Smooth muscle cell (in vitro differentiated cells): ENCODE data around the gene PPP6R2. TPM values are rescaled to one million over a fixed set of nuclear protein-coding genes. Genes with fewer than 3 reads are reported as not detected.

Experiments
- DNase-seq: peaks from one replicate; lab custom pipeline; 2025; ENCODE audit not compliant: unreplicated experiment; lab: John Stamatoyannopoulos, UW
- H2AFZ ChIP-seq: fragments of 200-600 bp; sonication (generic); 2 replicates; pipeline ENCODE4 v1.6.0; 2016; ENCODE audit warnings: antibody characterized with exemption, low read depth, mild to moderate bottlenecking
- H3F3A ChIP-seq: fragments of 200-600 bp; sonication (generic); 2 replicates; pipeline ENCODE4 v1.6.0; 2017; ENCODE audit warnings: antibody characterized with exemption, low read depth
- H3K27ac ChIP-seq: fragments of 200-600 bp; sonication (generic); 2 replicates; pipeline ENCODE4 v1.5.1; 2016; ENCODE audit warnings: low read depth, mild to moderate bottlenecking
- H3K27me3 ChIP-seq: fragments of 200-600 bp; sonication (generic); 2 replicates; pipeline ENCODE4 v1.6.1; 2016; ENCODE audit warnings: low read depth, mild to moderate bottlenecking
- H3K36me3 ChIP-seq: fragments of 200-600 bp; sonication (generic); 2 replicates; pipeline ENCODE4 v1.5.1; 2016; ENCODE audit warnings: low read depth
- H3K4me1 ChIP-seq: fragments of 200-600 bp; sonication (generic); 2 replicates; pipeline ENCODE4 v1.5.1; 2016; ENCODE audit warnings: low read depth
- H3K4me2 ChIP-seq: fragments of 200-600 bp; sonication (generic); 2 replicates; pipeline ENCODE4 v1.6.0; 2016; ENCODE audit warnings: mild to moderate bottlenecking
- H3K4me3 ChIP-seq: fragments of 200-600 bp; sonication (generic); 2 replicates; pipeline ENCODE4 v1.5.1; 2016; ENCODE audit warnings: mild to moderate bottlenecking
- H3K79me2 ChIP-seq: fragments of 200-600 bp; sonication (generic); 2 replicates; pipeline ENCODE4 v1.6.0; 2016; ENCODE audit warnings: low read depth, mild to moderate bottlenecking
- H3K9ac ChIP-seq: fragments of 200-600 bp; sonication (generic); 2 replicates; pipeline ENCODE4 v1.6.0; 2016; ENCODE audit warnings: low read depth
- H3K9me3 ChIP-seq: fragments of 200-600 bp; sonication (generic); replicated peaks from 2 replicates; pipeline ENCODE4 v1.5.1; 2016; ENCODE audit warnings: low read depth
- H4K20me1 ChIP-seq: fragments of 200-600 bp; sonication (generic); 2 replicates; pipeline ENCODE4 v1.6.0; 2016; ENCODE audit warnings: low read depth
- WGBS: methylation state at CpG from one replicate; pipeline ENCODE4 v1.1.7; 2016; ENCODE audit warnings: low lambda C conversion rate; 5-methylcytosine and 5-hydroxymethylcytosine counted together
- polyA plus RNA-seq: library from polyadenylated mRNA; unstranded; fragments of >200 nt; fragmentation: Nextera tagmentation; extraction: Ambion mirVana; gene quantifications from 2 replicates; pipeline ENCODE4 v1.2.1, GENCODE V29; 2016
- total RNA-seq: library from RNA; depleted of rRNA; stranded (reverse); fragments of >200 nt; gene quantifications from 2 replicates; pipeline ENCODE4 v1.2.3, GENCODE V29; 2014
- TF ChIP-seq, protein P1 (sequence below): fragments of 200-600 bp; sonication (generic); IDR thresholded peaks from 2 replicates; pipeline ENCODE4 v1.5.1; 2017; ENCODE audit warnings: borderline replicate concordance, mild to moderate bottlenecking, antibody characterized with exemption; ENCODE audit not compliant: insufficient read depth, poor library complexity, severe bottlenecking

The PPP6R2 gene
- total and polyA plus RNA-seq, 2 experiments from 2014 or later: 24.6 to 36.3 TPM

DNA sequence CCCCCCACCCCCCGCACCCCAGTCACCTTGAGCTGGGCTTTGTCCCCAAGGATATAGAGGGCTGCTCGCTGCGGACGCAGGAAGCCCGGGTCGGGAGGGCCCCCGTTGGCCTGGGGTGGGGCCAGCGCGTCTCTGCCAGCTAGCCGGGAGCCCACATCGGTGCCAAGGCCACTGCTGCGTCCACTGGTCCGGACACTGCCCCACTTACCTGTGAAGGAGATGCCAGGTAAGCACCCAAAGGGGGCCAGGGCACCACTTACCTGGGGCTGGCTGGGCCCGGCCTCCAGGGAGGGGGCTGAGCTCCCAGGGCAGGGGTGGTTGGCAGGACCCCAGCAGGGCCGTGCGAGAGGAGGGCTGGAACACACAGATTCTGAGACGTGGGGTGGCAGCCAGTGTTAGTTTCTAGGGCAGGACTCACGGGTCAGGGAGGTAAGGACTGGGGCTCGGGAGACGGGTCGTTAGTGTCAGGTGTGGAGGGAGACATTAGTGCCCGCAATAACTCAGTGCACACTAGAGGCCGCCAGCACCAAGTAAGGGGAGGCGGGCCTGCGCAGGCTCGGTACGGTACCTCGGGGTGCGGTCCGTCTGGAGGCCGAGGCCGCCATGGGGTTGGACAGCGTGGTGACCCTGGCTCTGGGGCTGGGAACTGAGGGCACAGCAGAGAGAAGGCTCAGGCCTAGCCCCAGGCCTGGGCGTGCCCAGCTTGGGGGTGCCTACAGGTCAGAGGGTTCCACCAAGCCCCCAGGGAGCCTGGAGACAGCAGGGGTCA is 113.5 kb downstream of the PPP6R2 start:
- 92% methylated on average over 17 of the region's 34 CpGs for WGBS
- TF ChIP-seq, protein P1, sequence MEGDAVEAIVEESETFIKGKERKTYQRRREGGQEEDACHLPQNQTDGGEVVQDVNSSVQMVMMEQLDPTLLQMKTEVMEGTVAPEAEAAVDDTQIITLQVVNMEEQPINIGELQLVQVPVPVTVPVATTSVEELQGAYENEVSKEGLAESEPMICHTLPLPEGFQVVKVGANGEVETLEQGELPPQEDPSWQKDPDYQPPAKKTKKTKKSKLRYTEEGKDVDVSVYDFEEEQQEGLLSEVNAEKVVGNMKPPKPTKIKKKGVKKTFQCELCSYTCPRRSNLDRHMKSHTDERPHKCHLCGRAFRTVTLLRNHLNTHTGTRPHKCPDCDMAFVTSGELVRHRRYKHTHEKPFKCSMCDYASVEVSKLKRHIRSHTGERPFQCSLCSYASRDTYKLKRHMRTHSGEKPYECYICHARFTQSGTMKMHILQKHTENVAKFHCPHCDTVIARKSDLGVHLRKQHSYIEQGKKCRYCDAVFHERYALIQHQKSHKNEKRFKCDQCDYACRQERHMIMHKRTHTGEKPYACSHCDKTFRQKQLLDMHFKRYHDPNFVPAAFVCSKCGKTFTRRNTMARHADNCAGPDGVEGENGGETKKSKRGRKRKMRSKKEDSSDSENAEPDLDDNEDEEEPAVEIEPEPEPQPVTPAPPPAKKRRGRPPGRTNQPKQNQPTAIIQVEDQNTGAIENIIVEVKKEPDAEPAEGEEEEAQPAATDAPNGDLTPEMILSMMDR: no peak
- Histone ChIP-seq H3K27ac (no peak overlapping the region), H3K4me1 (no peaks in the 10 kb centered on the region), H3K9me3 (no peaks in the 10 kb centered on the region), H3F3A (no peaks in the 10 kb centered on the region), H4K20me1 (peaks cover 7% of the 10 kb centered on the region), H3K27me3 (no peaks in the 10 kb centered on the region), H2AFZ (no peak overlapping the region), H3K4me2 (no peak overlapping the region), H3K79me2 (no peaks in the 10 kb centered on the region), H3K4me3 (no peak overlapping the region), H3K36me3 (no peaks in the 10 kb centered on the region), H3K9ac (no peak overlapping the region)
- no peak for DNase-seq

- no peaks in the 10 kb centered on the region for H3K79me2 ChIP-seq
Measured at GRCh38 chr22:50459016-50459415, 115.9 kb downstream of the PPP6R2 start.

DNA sequence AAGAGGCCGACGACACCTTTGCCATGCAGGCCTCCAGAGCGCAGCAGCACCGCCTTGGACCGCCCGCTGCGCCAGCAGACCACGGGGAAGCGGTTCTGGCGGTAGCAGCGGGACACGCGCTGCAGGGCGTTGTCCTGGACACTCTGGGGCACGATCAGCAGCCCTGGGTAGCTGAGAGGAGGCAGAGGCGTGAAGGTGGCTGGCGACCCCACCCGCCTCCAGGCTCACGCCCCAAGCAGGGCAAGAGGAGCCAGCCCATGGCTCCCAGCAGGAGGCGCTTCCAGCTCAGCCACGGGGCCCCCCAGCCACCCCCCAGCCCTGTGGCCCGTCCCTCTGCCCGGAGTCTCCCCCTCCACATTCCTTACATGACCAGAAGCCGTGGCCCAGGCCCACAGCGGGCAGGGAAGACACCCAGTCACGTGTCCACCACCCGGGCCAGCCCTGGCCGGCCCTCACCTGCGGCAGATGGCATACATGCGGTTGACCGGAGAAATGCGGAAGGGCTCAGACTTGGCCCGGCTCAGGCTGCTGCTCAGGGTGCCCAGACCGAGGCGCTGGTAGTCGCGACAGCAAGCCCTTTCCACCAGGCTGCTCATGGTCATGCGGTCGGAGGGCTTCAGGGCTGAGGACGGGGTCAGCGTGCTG is 116.5 kb downstream of the PPP6R2 start:
- Histone ChIP-seq H3K4me3 (no peak overlapping the region), H4K20me1 (peaks cover 8% of the 10 kb centered on the region), H3K4me2 (no peak overlapping the region), H3K27me3 (no peaks in the 10 kb centered on the region), H3K9me3 (no peaks in the 10 kb centered on the region), H3K79me2 (no peaks in the 10 kb centered on the region), H3F3A (no peaks in the 10 kb centered on the region), H3K9ac (no peak overlapping the region), H3K27ac (no peak overlapping the region), H3K36me3 (no peaks in the 10 kb centered on the region), H3K4me1 (no peaks in the 10 kb centered on the region), H2AFZ (no peak overlapping the region)
- no peak for DNase-seq
- TF ChIP-seq, protein P1: no peak
- 97% methylated on average over 41 of the region's 41 CpGs for WGBS

More at GRCh38 chr22:50459016-50459415, 115.9 kb downstream of the PPP6R2 start:
- Histone ChIP-seq H3K4me3 (no peak overlapping the region), H3K36me3 (no peaks in the 10 kb centered on the region), H3K9ac (no peak overlapping the region), H3K27me3 (no peaks in the 10 kb centered on the region), H2AFZ (no peak overlapping the region), H3K9me3 (no peaks in the 10 kb centered on the region), H3K4me2 (no peak overlapping the region), H3K27ac (no peak overlapping the region), H3F3A (no peaks in the 10 kb centered on the region), H3K4me1 (no peaks in the 10 kb centered on the region), H4K20me1 (peaks cover 7% of the 10 kb centered on the region)
- TF ChIP-seq, protein P1: no peak
- WGBS: 96% methylated on average over 22 of the region's 22 CpGs
- DNase-seq: no peak
